Glutamatergic neuron (in vitro differentiated cells): Measurements from ENCODE around the gene GAB2. TPM values are rescaled to one million over a fixed set of nuclear protein-coding genes. Genes with fewer than 3 reads are reported as not detected.

Experiments
- DNase-seq: peaks from one replicate; pipeline ENCODE4 v3.0.0; 2022
- H3K27ac Mint-ChIP-seq: one replicate; pipeline ENCODE4 v1.8.0; 2020; ENCODE audit warnings: mild to moderate bottlenecking, mixed read lengths, inconsistent platforms; ENCODE audit not compliant: unreplicated experiment
- H3K27me3 Mint-ChIP-seq: one replicate; pipeline ENCODE4 v1.8.0; 2020; ENCODE audit warnings: mild to moderate bottlenecking, moderate library complexity, mixed read lengths, inconsistent platforms; ENCODE audit not compliant: unreplicated experiment
- H3K36me3 Mint-ChIP-seq: one replicate; pipeline ENCODE4 v1.8.0; 2020; ENCODE audit warnings: mild to moderate bottlenecking, mixed read lengths, inconsistent platforms; ENCODE audit not compliant: unreplicated experiment
- H3K4me1 Mint-ChIP-seq: one replicate; pipeline ENCODE4 v1.8.0; 2020; ENCODE audit warnings: mild to moderate bottlenecking, low read depth, mixed read lengths, inconsistent platforms; ENCODE audit not compliant: unreplicated experiment
- H3K4me3 Mint-ChIP-seq: one replicate; pipeline ENCODE4 v1.8.0; 2020; ENCODE audit warnings: mild to moderate bottlenecking, mixed read lengths, inconsistent platforms; ENCODE audit not compliant: unreplicated experiment
- H3K9me3 Mint-ChIP-seq: one replicate; pipeline ENCODE4 v1.8.0; 2020; ENCODE audit warnings: mild to moderate bottlenecking, moderate library complexity, mixed read lengths, inconsistent platforms; ENCODE audit not compliant: unreplicated experiment
- CTCF ChIP-seq: fragments of 200-600 bp; sonication (generic); IDR thresholded peaks from one replicate; pipeline ENCODE4 v1.5.0; 2021; ENCODE audit not compliant: partially characterized antibody, unreplicated experiment
- total RNA-seq: library from RNA; stranded (reverse); fragmentation: NEBNext Ultra II Directional; extraction: Animal tissue kit (Norgen Biotek cat#: 25700); gene quantifications from one replicate; pipeline ENCODE4 v1.2.1, GENCODE V29; 2021; ENCODE audit not compliant: unreplicated experiment

The GAB2 gene
- total RNA-seq, 1 donor from 2014 or later, result 87.9 TPM

- peaks cover 30% of the 10 kb centered on the region for H3K4me1 Mint-ChIP-seq
- no peak for DNase-seq
- no peak for TF ChIP-seq CTCF
- H3K27me3 Mint-ChIP-seq, result peaks cover 4% of the 10 kb centered on the region
- H3K9me3 Mint-ChIP-seq, result peaks cover 4% of the 10 kb centered on the region
- H3K27ac Mint-ChIP-seq, result no peak overlapping the region
- no peaks in the 10 kb centered on the region for H3K36me3 Mint-ChIP-seq
- H3K4me3 Mint-ChIP-seq, result peak overlapping the region; percentile 64
Measured at GRCh38 chr11:78262691-78263090, 154.9 kb downstream of the GAB2 start.

- Mint-ChIP-seq H3K9me3 (peaks cover 4% of the 10 kb centered on the region), H3K27me3 (peaks cover 4% of the 10 kb centered on the region), H3K27ac (no peak overlapping the region), H3K4me3 (peak overlapping the region; percentile 64), H3K4me1 (peaks cover 30% of the 10 kb centered on the region), H3K36me3 (no peaks in the 10 kb centered on the region)
- TF ChIP-seq CTCF, result no peak
- no peak for DNase-seq
Measured at GRCh38 chr11:78262238-78262637, 155.4 kb downstream of the GAB2 start.

- H3K4me3 Mint-ChIP-seq, result no peak overlapping the region
Measured at GRCh38 chr11:78261828-78262227, 155.8 kb downstream of the GAB2 start.

GRCh38 chr11:78261367-78261766 lies 156.3 kb downstream of the GAB2 start:
- Mint-ChIP-seq H3K27me3 (peaks cover 4% of the 10 kb centered on the region), H3K9me3 (peaks cover 6% of the 10 kb centered on the region), H3K4me1 (peaks cover 30% of the 10 kb centered on the region), H3K36me3 (no peaks in the 10 kb centered on the region), H3K27ac (no peak overlapping the region), H3K4me3 (no peak overlapping the region)
- no peak for DNase-seq
- no peak for TF ChIP-seq CTCF

More at GRCh38 chr11:78261828-78262227, 155.8 kb downstream of the GAB2 start:
- Mint-ChIP-seq H3K9me3 (peaks cover 4% of the 10 kb centered on the region), H3K27me3 (peaks cover 4% of the 10 kb centered on the region), H3K27ac (no peak overlapping the region), H3K36me3 (no peaks in the 10 kb centered on the region), H3K4me1 (peaks cover 30% of the 10 kb centered on the region)
- DNase-seq, result no peak
- TF ChIP-seq CTCF, result no peak

- no peak for DNase-seq
- Mint-ChIP-seq H3K4me1 (peaks cover 30% of the 10 kb centered on the region), H3K36me3 (no peaks in the 10 kb centered on the region), H3K4me3 (peak overlapping the region; percentile 28), H3K27me3 (peaks cover 4% of the 10 kb centered on the region), H3K9me3 (peaks cover 6% of the 10 kb centered on the region), H3K27ac (no peak overlapping the region)
- no peak for TF ChIP-seq CTCF
Measured at GRCh38 chr11:78259777-78260487, 157.7 kb downstream of the GAB2 start.
